Ishikawa (cell line): ENCODE data around the gene KRT82.

Experiments
- CEBPB ChIP-seq: IDR thresholded peaks from 2 replicates; pipeline ENCODE4 v1.6.1; 2012
- EGR1 ChIP-seq: IDR thresholded peaks from 2 replicates; pipeline ENCODE4 v1.6.1; 2012
- EP300 ChIP-seq: IDR thresholded peaks from 2 replicates; pipeline ENCODE4 v1.6.1; 2012; ENCODE audit warnings: borderline replicate concordance
- FOXM1 ChIP-seq: IDR thresholded peaks from 2 replicates; pipeline ENCODE4 v1.6.1; 2012; ENCODE audit warnings: low read depth, borderline replicate concordance
- MAX ChIP-seq: IDR thresholded peaks from 2 replicates; pipeline ENCODE4 v1.6.1; 2012
- NFIC ChIP-seq: IDR thresholded peaks from 2 replicates; pipeline ENCODE4 v1.6.1; 2012
- RAD21 ChIP-seq: IDR thresholded peaks from 2 replicates; pipeline ENCODE4 v1.6.1; 2012; ENCODE audit warnings: low read depth
- REST ChIP-seq: IDR thresholded peaks from 2 replicates; pipeline ENCODE4 v1.6.1; 2012; ENCODE audit warnings: low read depth, mild to moderate bottlenecking
- TAF1 ChIP-seq: IDR thresholded peaks from 2 replicates; pipeline ENCODE4 v1.6.1; 2012; ENCODE audit warnings: low read depth, mild to moderate bottlenecking
- TCF12 ChIP-seq: IDR thresholded peaks from 2 replicates; pipeline ENCODE4 v1.6.1; 2012; ENCODE audit warnings: low read depth
- TEAD4 ChIP-seq: IDR thresholded peaks from 2 replicates; pipeline ENCODE4 v1.6.1; 2012
- YY1 ChIP-seq: IDR thresholded peaks from 2 replicates; pipeline ENCODE4 v1.6.1; 2012; ENCODE audit warnings: low read depth

- TF ChIP-seq TEAD4 = no peak
- TF ChIP-seq YY1 = no peak
- TF ChIP-seq FOXM1 = no peak
- no peak for TF ChIP-seq CEBPB
- TF ChIP-seq MAX = no peak
- TF ChIP-seq RAD21 = no peak
- TF ChIP-seq EP300 = no peak
- TF ChIP-seq TAF1 = no peak
- no peak for TF ChIP-seq EGR1
- TF ChIP-seq TCF12 = no peak
- no peak for TF ChIP-seq NFIC
- TF ChIP-seq REST = no peak
These were observed 55.3 kb downstream of the KRT82 start for GRCh38 chr12:52350786-52351185.
